GM19452 (cell line): Measurements from ENCODE around the gene ABTB2.
"Not testable (repeated sequence)": the region's sequence is repeated elsewhere in the genome, so short reads cannot be mapped to it uniquely, and the experiment has no call there.

Source experiments
- ATAC-seq: cut with Tn5 transposase; IDR thresholded peaks from one replicate; pipeline ENCODE4 v1.9.1; 2021; ENCODE audit not compliant: unreplicated experiment

The ABTB2 gene

DNA sequence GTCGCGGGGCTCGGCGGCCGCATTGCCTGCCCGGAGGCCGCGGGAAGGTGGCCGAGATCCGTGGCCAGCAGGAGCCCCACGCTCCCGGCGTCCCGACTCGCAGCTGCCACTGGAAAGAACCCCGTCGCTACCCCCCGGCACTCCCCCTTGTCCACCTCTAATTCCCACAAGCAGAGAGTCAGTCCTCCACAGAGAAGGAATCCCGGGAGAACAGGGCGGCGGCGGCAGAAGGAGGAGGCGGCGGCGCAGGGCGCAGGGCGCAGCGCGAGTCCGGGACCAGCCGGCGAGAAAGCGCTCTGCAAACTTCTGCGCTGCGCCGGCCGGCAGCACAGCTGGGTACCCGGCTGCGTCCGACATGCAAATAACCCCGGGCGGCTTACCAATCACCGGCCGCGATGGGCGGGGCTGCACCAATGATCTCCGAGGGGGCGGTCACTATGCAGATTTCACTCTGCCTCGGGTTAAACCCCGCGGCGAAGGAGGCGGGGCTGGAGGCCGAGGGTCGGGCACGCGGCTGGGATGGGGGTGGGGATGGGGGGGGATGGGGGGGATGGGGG is at the start of gene ABTB2:
Gene ABTB2 (minus strand): TSS at position 310 of the 557 bp plus-strand sequence.
- ATAC-seq = peak; percentile 79

DNA sequence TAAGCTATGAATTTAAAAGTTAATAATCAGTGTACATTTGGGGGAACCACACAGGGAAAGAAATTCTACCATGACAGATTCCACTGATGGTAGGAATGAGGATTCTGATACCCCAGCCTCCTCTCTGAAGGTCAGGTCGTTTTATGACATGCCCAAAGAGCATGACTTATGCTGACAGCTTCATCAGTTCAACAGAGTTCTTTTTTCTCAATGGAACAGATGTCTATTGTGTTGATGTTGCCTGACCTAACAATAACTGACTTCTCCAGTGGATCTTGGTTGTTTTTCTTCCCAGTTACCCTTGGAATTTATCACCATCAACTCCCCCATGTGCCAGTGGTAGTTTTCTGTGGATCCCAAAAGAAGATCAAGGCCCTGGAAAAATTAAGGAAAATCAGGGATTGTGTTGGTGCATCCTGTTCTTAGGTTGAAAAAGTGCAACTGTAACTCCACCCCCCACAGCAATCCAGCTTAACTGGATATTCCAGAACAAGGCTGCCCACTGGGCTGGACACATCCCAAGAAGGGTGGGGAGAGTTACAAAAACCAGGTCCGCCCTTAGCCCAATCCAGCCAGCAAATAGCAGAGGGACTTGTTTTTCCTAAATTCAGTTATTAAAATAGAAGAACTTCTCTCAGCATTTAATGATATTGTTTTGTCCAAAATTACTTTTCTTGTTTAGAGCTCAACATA is 49.5 kb upstream of the ABTB2 start:
- ATAC-seq = no peak

DNA sequence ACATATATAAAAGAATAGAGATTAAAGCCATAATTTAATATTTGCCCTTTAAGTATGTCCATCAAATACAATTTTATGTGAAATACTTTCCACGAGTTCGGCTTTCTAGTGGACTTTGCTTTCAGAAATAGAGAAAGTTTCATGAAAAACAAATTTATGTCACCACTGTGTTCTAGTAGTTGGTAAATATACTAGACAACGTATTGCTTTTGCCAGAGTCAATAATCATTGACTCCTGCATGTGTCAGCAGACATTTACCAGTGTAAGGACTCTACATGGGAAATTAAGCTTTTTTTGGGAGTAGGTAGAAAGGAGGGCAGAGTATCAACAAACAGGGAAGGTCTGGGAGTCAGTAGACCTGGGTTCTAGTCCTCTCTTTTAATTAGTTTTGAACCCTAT is 48.6 kb upstream of the ABTB2 start:
- no peak for ATAC-seq

DNA sequence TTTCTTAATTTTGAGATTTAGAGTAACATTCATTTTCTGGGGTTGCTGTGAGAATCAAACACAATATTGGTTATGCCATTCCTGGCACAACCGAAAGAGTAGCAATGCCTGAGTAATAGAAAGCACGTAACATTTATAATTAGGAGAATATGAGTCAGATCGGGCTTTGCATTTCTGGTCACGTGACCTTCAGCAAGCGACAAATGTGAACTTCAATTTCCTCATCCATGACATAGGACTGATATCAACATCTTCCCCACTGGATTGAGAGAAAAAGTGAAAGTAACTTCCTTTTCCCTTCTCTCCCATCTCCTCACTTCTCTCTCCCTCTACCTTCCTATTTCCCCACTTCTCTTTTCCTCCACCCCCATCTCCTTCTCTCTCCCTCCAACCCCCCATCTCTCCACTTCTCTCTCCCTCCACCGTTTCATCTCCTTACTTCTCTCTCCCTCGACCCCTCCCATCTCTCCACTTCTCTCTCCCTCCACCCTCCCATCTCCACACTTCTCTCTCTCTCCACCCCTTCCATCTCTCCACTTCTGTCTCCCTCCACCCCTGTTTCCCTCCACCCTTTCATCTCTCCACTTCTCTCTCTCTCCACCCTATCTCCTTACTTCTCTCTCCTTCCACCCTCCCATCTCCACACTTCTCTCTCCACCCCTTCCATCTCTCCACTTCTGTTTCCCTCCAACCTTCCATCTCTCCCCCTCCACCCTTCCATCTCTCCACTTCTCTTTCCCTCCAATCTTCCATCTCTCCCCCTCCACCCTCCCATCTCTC is 47.5 kb upstream of the ABTB2 start:
- no peak for ATAC-seq

DNA sequence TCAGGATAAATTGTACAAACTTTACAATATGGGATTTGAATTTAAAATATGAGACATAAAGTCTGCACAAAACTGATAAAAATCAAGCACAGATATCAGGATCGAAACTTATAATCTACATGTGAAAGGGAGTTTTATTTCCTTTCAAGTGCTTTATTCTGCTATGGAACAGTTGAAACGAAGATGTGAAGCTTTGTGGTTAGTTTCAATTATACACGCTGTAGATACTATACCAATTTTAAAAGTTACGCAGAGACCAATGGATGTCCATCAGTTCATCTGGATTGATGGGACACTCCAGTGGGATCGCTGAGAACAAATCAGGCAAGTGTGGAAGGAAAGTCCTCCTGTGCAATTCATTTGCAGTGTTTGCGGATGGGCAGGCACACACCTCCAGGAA is 46.5 kb upstream of the ABTB2 start:
- no peak for ATAC-seq

DNA sequence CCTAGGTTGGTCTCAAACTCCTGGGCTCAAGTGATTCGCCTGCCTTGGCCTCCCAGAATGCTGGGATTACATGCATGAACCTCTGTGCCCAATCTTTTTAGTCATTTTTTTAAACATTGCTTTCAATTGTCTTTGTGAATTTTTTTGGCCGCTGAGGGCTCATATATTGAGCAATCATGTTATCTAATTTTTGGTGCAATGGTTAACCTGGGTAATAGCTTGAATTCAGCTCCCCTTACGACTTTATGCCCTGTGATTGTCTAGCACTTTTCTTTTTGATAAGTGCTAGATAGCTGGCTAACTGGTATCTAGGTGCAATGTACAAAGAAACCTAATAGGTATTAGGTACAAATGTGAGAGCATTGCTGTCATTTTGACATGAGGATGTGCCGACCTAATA is 45.6 kb upstream of the ABTB2 start:
- ATAC-seq = no peak

DNA sequence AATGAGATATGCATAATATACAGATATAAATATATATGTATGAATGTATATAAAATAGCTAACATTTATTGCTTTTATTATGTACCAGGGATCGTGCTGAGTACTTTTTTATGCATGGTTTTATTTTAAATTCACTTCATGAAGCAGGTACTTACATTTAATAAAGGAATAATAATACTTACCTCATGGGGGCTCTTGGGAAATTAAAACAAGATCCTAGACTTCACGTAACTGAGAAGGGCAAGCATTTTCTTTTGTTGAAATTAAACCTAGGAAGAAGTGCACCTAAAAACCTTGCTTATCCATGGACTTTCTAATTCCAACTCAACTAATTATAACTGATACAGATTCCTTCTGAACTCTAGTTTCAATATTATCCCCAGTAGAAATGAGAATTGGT is 40.0 kb upstream of the ABTB2 start:
- no peak for ATAC-seq

DNA sequence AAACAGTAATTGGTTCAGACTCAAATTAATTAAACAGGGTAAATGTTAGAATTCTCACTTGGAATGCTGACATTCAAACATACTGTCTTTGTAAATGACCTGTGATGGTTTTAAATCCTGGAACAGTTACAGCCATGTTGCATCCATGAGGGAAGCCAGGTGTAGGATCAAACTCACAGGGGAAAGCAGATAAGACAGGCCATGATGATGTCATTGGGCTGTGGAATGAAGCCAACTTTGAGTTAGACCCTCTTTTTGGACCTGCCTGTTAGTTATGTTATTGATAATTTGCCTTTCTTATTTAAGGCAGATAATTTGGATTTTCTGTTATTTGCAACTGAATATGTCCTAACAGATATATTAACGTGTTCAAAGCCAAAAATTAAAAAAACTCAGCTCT is 39.3 kb upstream of the ABTB2 start:
- ATAC-seq = no peak

DNA sequence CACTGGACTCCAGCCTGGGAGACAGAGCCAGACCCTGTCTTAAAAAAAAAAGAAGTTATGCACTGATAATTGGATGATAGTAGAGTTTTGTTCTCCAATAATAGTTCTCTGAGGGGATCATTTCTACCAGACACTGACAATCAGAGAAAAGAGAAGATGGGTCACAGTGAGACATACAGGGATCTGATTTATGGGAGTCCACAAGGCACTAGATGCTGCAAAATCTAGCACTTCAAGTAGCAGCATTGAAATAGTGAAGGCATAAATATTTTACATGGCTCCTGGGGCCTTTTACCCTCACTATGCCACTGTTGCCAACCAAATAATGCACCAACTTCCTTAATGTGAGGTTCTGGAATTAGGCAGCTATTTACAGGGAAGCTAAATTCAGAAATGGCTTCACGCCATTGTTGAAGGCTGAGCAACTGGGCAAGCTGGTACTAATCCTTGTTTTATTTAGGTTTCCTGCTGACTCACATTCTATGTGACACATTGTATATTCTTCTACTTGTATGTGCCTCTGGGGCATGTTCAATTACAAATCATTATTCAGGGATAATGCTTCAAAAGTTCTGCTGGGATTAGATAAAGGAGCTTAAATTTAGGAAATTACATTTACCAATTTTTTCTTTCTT is 38.2 kb upstream of the ABTB2 start:
- ATAC-seq = no peak

DNA sequence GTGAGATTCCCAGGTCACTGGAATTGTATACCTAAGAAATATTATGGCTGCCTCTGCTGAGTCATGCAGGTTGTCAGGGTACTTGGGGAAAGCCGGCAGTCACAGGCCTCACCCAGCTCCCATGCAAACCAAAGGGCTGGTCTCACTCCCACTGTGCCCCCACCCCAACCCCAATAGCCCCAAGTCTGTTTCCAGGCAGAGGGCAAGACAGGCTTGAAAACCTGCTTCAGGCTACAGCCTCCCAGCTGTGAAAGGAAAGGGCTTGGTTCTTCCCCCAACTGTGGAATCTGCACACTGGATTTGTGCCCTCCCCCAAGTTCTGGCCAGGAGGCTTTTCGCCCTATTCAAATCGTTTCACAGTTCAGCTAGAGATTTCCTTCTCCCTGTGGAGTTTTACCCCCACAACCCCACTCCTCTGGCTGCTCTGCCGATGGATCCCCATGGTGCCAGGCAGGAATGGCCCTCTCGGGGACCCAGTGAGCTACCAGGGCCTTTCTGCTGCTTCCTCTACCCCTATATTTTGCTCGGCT is 37.0 kb upstream of the ABTB2 start:
- ATAC-seq = no peak

DNA sequence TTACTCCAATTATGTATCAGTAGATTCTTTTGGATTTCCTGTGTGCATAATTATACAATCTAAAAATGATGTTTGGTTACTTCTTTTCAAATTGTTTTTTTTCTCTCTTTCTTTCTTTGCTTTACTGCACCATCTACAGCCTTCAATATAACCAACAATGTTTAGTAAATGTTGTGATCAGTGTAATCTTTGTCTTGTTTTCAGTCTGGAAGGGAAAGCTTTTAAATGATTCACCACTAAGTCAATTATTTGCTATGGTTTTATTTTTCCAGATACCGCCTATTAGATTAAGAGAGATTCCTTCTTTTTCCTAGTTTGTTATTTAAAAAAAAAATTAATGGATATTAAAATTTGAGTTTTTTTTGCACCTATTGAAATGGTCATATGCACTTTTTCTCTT is 29.8 kb upstream of the ABTB2 start:
- ATAC-seq = no peak

DNA sequence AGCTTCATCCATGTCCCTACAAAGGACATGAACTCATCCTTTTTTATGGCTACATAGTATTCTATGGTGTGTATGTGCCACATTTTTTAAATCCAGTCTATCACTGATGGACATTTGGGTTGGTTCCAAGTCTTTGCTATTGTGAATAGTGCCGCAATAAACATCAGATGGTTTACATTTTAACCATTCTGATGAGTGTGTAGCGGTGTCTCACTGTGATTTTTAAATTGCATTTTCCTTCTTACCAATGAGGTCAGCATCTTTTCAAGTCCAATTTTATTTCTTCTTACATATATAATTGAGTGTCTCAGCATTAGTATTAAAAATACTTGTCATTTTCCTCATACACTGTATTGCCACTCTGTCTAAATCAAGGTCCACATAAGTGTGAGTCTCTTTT is 28.5 kb upstream of the ABTB2 start:
- not testable (repeated sequence) for ATAC-seq

DNA sequence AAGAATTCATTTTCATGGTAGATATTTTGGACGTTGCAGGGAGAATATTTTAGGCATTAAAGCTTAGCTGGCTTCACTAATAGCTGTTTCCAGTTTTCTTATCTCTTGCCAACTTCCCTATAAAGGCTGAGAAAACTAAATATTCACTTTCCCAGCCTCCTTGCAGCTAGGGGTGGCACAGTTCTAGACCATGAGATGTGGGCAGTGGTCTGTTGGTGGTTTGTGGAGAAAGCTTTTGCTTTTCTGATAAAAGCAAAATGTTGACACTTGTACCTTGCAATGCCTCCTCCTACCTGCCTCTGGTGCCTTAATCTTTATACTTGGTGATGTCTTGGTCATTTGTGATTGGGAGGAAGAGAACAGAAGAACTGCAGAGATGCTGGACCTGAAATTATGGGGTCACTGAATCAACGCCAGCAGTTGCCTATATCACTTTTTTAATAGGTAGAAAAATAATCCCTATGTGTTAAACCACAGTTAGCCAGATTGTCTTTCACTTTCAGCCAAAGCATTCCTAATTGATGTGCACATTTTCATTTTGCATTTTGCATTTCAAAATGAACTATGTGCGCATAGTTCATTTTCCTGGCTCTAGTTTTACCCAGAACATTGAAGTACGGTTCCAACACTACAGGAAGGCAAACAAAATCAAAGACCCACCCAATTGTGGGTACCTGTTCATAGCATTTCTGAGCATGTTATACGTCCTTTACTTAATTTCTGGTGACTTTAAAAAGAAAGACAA is 24.9 kb upstream of the ABTB2 start:
- no peak for ATAC-seq

DNA sequence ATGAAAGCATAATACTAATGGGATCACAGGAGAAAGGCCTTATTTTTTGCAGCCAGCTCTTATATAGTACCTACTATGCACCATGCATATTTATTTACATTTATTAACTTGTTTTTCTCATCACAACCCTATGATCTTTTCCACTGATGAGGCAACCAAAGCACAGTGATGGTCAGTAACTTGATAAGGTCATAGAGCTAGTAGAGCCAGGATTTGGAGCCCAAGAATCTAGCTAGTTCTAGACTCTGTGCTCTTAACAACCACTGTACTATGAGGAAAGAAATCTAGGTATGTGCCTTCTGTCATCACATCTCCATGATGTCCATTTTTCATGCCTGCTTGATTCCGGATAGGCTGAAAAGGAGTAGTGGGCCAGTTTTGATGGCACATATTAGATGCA is 24.0 kb upstream of the ABTB2 start:
- ATAC-seq = no peak

DNA sequence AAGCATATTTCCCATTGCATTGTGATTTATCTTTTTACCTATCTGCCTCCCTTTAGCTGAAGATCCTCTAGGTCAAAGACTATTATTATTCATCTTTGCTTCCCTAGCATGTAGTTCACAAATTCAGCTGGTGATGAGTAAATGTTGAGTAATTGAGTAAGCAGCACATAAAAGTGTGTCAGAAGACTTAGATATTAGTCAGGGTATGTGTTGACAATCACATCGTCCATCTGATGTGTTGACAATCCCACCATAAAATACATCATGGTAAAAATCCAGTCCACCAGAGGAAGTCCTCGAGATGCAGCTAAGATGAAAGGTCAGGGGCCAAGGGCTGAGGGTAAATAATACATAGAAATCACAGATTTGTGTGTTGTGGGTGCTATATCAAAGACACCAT is 22.9 kb upstream of the ABTB2 start:
- ATAC-seq = no peak

DNA sequence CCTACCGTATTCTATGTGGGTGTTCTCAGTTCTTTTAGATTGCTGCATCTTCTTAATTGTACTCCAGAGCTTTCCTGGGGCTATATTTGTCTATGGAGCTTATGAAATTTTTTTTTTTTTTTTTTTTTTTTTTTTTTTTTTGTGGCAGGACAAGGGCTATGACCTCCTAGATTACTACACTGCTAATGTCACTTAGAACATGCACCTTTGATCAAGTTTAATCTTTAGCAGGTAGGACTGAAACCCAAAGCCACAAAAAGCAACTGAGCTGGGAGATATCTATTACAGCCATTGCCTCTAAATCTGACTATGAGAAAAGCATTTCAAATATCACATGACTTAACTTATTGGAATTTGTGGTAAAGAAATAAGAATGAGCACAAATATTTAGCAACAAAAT is 21.7 kb upstream of the ABTB2 start:
- ATAC-seq = no peak

DNA sequence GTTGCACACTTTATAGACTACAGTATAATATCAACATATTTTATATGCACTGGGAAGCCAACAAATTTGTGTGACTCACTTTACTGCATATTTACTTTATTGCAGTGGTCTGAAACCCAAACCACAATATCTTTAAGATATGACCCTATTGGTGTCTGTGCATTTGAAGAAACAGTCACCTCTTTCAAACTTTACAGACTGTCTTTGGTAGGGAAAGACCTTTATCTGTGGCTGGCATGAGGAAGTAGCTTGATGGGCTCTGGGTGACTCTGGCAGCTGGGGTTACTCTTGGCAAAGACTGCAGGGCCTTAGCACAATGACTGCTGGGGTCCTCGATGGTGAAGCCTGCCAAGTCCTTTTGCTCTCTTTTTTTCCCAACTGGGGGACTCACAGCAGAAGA is 21.3 kb upstream of the ABTB2 start:
- ATAC-seq = no peak

DNA sequence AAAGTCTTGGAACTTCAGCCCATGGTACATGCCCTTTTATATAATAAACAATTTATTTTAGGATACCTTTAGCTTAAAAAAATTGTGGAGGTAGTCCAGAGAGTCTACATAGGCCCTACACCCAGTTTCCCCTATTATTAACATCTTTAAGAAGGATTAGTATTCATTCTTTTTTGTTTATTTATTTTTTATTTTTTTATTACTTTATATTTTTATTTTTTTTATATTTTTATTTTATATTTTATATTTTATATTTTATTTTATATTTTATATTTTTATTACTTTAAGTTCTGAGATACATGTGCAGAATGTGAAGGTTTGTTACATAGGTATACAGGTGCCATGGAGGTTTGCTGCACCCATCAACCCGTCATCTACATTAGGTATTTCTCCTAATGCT is 15.9 kb upstream of the ABTB2 start:
- ATAC-seq = no peak

DNA sequence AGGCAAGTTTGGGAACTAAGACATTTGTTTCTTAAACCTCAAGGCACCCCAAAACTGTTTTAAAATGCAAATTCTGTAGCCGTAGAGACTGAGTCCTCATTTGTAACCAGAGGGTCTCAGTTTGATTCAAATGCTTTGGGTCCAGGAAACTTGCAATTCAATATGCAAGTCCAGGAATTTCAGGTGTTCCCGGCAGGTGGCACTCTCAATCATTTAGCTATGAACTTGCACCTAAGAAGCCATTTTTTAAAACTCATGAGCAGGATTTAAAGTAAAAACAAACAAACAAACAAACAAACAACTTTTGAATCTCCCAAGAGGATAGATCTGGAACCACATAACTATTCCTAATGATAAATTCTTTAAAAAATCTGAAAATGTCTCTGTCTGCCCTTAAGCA is 8.7 kb upstream of the ABTB2 start:
- no peak for ATAC-seq

DNA sequence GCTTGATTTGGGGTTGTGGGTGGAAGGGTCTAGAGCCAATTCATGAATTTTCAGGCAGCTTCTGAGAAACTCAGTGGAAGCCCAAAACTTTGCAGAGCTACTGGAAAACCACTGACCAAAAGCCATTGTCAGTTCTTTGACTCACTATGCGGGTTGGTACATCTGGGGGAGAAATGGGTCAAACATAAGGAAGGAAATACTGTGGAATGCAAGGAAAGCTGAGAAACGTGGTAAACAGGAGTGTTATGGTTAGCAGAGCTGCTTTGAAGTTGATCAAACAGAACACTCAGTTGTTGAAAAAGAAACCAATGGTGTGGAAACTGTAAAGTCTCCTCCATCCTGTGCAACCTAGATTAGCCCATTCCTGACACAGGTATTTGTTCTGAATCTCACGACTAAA is 6.3 kb upstream of the ABTB2 start:
- no peak for ATAC-seq
